Measurements from ENCODE around the gene SELENOW. TPM values are rescaled to one million over a fixed set of nuclear protein-coding genes. Genes with fewer than 3 reads are reported as not detected.
"Not testable (repeated sequence)": the region's sequence is repeated elsewhere in the genome, so short reads cannot be mapped to it uniquely, and the experiment has no call there.

SELENOW gene
- total RNA-seq, 1 donor from 2014 or later: 1,300 TPM

GRCh38 chr19:47777245-47778048 lies 1.1 kb upstream of the SELENOW start:
- ATAC-seq; intact Hi-C loops (cut with micrococcal nuclease): not testable (repeated sequence)

GRCh38 chr19:47778954-47779351 lies 450 bp downstream of the SELENOW start:
- DNase-seq (no peak), ATAC-seq (peak; percentile 58)
- intact Hi-C loops (cut with micrococcal nuclease): no loop called here

More at GRCh38 chr19:47777245-47778048, 1.1 kb upstream of the SELENOW start:
- not testable (repeated sequence) for DNase-seq

GRCh38 chr19:47779524-47780214 lies 1.2 kb downstream of the SELENOW start:
- peak; percentile 81 for ATAC-seq
- peak; percentile 85 for DNase-seq
- intact Hi-C loops (cut with micrococcal nuclease): no loop called here

GRCh38 chr19:47780215-47780551 lies 1.7 kb downstream of the SELENOW start:
- intact Hi-C loops (cut with micrococcal nuclease): no loop called here
- ATAC-seq (no peak), DNase-seq (no peak)

- intact Hi-C loops (cut with micrococcal nuclease): no loop called here
- ATAC-seq: no peak
- DNase-seq: peak; percentile 62
Observed at GRCh38 chr19:47781590-47782262, 3.2 kb downstream of the SELENOW start.

GRCh38 chr19:47786566-47786965 lies 8.1 kb downstream of the SELENOW start:
- intact Hi-C loops (cut with micrococcal nuclease): no loop called here
- no peak for ATAC-seq
- no peak for DNase-seq

- DNase-seq; intact Hi-C loops (cut with micrococcal nuclease); ATAC-seq: not testable (repeated sequence)
Observed at GRCh38 chr19:47787307-47787706, 8.8 kb downstream of the SELENOW start.

GRCh38 chr19:47789811-47790210 lies 11.3 kb downstream of the SELENOW start:
- intact Hi-C loops (cut with micrococcal nuclease): loop anchor here (2.0 kb wide), 1 partner anchor 23 kb away; no protein-coding TSS in a partner anchor
- DNase-seq, ATAC-seq: not testable (repeated sequence)

GRCh38 chr19:47790398-47790814 lies 11.9 kb downstream of the SELENOW start:
- DNase-seq (peak; percentile 90), ATAC-seq (peak; percentile 70)
- intact Hi-C loops (cut with micrococcal nuclease): no loop called here

GRCh38 chr19:47792616-47793015 lies 14.1 kb downstream of the SELENOW start:
- ATAC-seq (no peak), DNase-seq (no peak)
- intact Hi-C loops (cut with micrococcal nuclease): no loop called here

- no peak for DNase-seq
- intact Hi-C loops (cut with micrococcal nuclease): no loop called here
- no peak for ATAC-seq
Observed at GRCh38 chr19:47794526-47794925, 16.0 kb downstream of the SELENOW start.

- intact Hi-C loops (cut with micrococcal nuclease): no loop called here
- ATAC-seq (no peak), DNase-seq (no peak)
Observed at GRCh38 chr19:47796785-47797184, 18.3 kb downstream of the SELENOW start.

- intact Hi-C loops (cut with micrococcal nuclease): no loop called here
- DNase-seq (no peak), ATAC-seq (no peak)
Observed at GRCh38 chr19:47797996-47798903, 19.7 kb downstream of the SELENOW start.

- no peak for DNase-seq
- ATAC-seq: no peak
- intact Hi-C loops (cut with micrococcal nuclease): no loop called here
Observed at GRCh38 chr19:47798904-47799266, 20.4 kb downstream of the SELENOW start.

- intact Hi-C loops (cut with micrococcal nuclease): no loop called here
- ATAC-seq (no peak), DNase-seq (no peak)
Observed at GRCh38 chr19:47801270-47801669, 22.8 kb downstream of the SELENOW start.

- DNase-seq (no peak), ATAC-seq (no peak)
- intact Hi-C loops (cut with micrococcal nuclease): no loop called here
Observed at GRCh38 chr19:47802521-47803043, 24.1 kb downstream of the SELENOW start.

- intact Hi-C loops (cut with micrococcal nuclease); ATAC-seq; DNase-seq: not testable (repeated sequence)
Observed at GRCh38 chr19:47803148-47803547, 24.6 kb downstream of the SELENOW start.

GRCh38 chr19:47803671-47804070 lies 25.2 kb downstream of the SELENOW start:
- ATAC-seq; DNase-seq; intact Hi-C loops (cut with micrococcal nuclease): not testable (repeated sequence)

- DNase-seq; ATAC-seq; intact Hi-C loops (cut with micrococcal nuclease): not testable (repeated sequence)
Observed at GRCh38 chr19:47804451-47804850, 25.9 kb downstream of the SELENOW start, which contains the start of gene TPRX1. Gene TPRX1 (minus strand): TSS chr19:47804551. CDS start chr19:47804539, 12 bp downstream.
